GM21447 (cell line): Measurements from ENCODE around the gene REST.
"Not testable (repeated sequence)": the region's sequence is repeated elsewhere in the genome, so short reads cannot be mapped to it uniquely, and the experiment has no call there.

Source experiments
- ATAC-seq: cut with Tn5 transposase; IDR thresholded peaks from one replicate; pipeline ENCODE4 v1.9.1; 2021; ENCODE audit not compliant: unreplicated experiment

The REST gene

GRCh38 chr4:56908206-56909085 is 746 bp downstream of the REST start:
- ATAC-seq = peak; percentile 45

GRCh38 chr4:56909086-56909894 is 1.6 kb downstream of the REST start:
- peak; percentile 33 for ATAC-seq

- ATAC-seq = no peak
Observed at GRCh38 chr4:56910172-56910967, 2.7 kb downstream of the REST start.

GRCh38 chr4:56914336-56914735 is 6.6 kb downstream of the REST start:
- ATAC-seq = no peak

- ATAC-seq = not testable (repeated sequence)
Observed at GRCh38 chr4:56914977-56915376, 7.3 kb downstream of the REST start.

GRCh38 chr4:56927196-56927595 is 19.5 kb downstream of the REST start:
- ATAC-seq = no peak

- ATAC-seq = no peak
Observed at GRCh38 chr4:56930638-56931037, 22.9 kb downstream of the REST start.

- no peak for ATAC-seq
Observed at GRCh38 chr4:56931924-56932323, 24.2 kb downstream of the REST start.

- ATAC-seq = no peak
Observed at GRCh38 chr4:56937262-56937661, 29.6 kb downstream of the REST start.

- not testable (repeated sequence) for ATAC-seq
Observed at GRCh38 chr4:56939826-56940225, 32.1 kb downstream of the REST start.

- no peak for ATAC-seq
Observed at GRCh38 chr4:56940403-56940802, 32.7 kb downstream of the REST start.

- no peak for ATAC-seq
Observed at GRCh38 chr4:56940971-56941370, 33.3 kb downstream of the REST start.

- no peak for ATAC-seq
Observed at GRCh38 chr4:56941403-56941802, 33.7 kb downstream of the REST start.

- no peak for ATAC-seq
Observed at GRCh38 chr4:56953680-56954520, 46.2 kb downstream of the REST start.

GRCh38 chr4:56958111-56958517 is 50.4 kb downstream of the REST start:
- no peak for ATAC-seq

- no peak for ATAC-seq
Observed at GRCh38 chr4:56959100-56959499, 51.4 kb downstream of the REST start.

GRCh38 chr4:56961107-56961500 is 53.4 kb downstream of the REST start:
- no peak for ATAC-seq

GRCh38 chr4:56971383-56971782 is 63.7 kb downstream of the REST start:
- ATAC-seq = no peak

GRCh38 chr4:56972389-56972788 is 64.7 kb downstream of the REST start:
- no peak for ATAC-seq

- no peak for ATAC-seq
Observed at GRCh38 chr4:56972809-56973208, 65.1 kb downstream of the REST start.
